HG03558 (cell line): ENCODE data around the gene MLYCD.

Source experiments
- ATAC-seq: cut with Tn5 transposase; IDR thresholded peaks from one replicate; pipeline ENCODE4 v1.9.1; 2021; ENCODE audit warnings: moderate number of reproducible peaks; ENCODE audit not compliant: unreplicated experiment; ENCODE audit errors: extremely low read depth

MLYCD gene

DNA sequence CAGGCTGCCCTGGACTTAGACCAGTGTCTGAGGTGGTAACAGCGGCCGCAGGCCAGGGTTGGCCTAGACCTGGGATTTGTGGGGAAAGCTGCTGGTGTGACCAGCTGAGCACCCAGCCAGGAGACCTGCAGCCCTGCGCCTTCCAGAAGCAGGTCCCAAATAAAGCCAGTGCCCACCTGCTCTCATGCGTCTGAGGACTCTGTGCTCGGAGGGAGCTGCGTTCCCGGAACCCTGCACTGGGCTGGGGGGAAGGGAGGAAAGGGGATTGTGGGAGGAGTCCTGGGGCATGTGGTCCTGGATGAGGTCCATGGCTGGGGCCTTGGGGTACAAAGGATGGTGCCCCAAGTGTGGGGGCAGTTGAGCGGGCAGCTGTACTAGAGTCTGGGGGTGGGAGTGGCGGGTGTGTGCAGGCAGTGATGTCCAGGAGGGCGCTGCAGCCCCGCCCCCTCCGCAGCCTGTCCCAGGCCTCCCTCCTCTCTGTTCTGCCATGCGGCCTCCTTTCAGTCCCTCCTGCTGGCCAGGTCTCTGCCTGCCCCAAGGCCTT, 67.3 kb downstream of the MLYCD start:
- no peak for ATAC-seq

DNA sequence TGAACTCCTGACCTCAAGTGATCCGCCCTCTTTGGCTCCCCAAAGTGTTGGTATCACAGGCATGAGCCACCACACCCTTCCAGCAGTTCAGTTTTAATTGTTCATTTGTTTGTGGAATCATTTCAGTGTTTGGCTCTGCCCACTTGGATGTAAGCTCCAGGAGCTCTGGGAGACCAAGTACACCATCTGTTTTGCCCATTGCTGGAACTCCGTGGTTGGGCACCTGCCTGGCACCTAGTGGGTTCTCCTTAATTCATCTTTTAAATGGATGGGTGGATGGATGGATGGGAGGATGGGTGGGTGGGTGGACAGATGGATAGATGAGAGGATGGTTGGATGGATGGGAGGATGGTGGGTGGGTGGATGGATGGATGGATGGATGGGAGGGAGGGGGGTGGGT, 68.2 kb downstream of the MLYCD start:
- ATAC-seq: no peak

- no peak for ATAC-seq
These were observed 69.0 kb downstream of the MLYCD start, which contains the start of gene NECAB2 for GRCh38 chr16:83967838-83968305. Gene NECAB2 (plus strand): TSS chr16:83968244. CDS start chr16:83968649, 405 bp downstream.

DNA sequence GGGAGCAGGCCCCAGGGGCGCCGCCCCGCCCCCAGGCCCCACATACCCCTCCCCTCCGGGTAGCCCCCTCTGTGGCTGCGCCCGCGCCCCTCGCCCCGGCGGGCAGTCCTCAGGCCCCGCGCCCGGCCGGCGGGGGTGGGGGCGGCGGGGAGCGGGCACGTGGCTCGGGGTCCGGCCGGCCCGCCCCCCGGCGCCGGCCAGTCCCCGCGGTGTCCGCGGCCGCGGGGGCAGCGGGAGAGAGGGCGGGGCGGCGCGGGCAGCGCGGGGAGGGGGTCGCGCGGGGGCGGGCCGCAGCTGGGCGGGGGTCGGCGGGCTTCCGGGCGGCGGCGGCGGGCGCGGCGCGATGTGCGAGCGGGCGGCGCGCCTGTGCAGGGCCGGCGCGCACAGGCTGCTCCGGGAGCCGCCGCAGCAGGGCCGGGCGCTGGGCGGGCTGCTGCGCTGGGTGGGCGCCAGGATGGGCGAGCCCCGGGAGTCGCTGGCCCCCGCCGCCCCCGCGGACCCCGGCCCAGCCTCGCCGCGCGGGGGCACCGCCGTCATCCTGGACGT, 69.5 kb downstream of the MLYCD start:
- ATAC-seq: no peak

DNA sequence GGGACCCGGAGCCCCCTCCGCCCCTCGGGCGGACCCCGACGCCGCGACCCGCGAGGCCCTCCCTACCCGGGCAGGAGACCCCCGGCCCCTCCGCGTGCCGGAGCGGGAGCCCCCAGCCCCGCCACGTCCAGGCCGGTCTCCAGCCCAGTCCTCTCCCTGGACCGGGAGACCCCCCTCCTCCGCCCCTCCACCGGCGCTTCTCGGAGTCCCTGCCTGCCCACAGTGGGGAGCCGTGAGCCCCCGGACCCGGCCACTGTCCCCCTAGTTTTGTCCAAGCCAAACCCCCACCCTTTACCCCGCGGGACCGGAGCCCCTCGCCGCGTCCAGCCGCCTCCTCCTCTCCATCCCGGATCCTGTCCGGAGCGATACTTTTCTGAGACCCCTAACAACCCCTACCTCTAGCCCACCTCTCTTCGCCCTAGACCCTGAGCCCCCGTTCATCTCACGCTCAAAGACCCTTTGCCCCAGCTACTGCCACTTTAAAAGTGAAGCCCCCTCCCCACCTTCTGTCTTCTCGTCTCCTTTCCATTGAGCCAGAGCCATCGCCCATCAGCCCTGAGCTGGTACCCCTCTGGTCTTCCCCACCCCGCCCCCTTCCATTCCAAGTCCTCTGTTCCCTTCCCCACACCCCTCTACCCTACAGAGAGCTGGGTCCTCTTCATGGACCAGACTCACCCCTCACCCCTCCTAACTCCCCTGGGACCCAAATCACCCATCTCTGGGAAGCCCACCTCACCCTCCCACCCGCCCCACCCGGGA, 70.2 kb downstream of the MLYCD start:
- no peak for ATAC-seq

GRCh38 chr16:83969771-83970429, 71.0 kb downstream of the MLYCD start:
- ATAC-seq: no peak

DNA sequence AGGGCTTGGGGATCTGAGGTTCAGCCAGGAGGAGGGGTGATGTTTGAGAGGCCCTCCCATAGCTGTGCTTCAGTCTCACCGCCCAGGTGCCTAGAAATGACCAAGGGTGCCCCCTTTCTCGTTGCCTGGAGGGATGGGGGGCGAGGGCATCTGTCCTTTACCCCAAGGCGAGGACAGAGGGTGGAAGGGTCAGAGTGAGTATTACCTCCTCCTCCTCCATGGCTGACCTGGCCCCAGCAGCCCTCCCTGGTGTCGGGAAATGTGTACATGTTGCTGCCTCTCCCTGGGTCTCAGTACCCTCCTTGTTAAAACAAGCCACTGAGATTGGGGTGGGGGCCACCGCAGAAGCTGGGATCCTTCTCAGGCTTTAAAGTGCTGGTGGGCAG, 71.5 kb downstream of the MLYCD start:
- ATAC-seq: no peak

GRCh38 chr16:83971165-83972130, 72.5 kb downstream of the MLYCD start:
- ATAC-seq: no peak

DNA sequence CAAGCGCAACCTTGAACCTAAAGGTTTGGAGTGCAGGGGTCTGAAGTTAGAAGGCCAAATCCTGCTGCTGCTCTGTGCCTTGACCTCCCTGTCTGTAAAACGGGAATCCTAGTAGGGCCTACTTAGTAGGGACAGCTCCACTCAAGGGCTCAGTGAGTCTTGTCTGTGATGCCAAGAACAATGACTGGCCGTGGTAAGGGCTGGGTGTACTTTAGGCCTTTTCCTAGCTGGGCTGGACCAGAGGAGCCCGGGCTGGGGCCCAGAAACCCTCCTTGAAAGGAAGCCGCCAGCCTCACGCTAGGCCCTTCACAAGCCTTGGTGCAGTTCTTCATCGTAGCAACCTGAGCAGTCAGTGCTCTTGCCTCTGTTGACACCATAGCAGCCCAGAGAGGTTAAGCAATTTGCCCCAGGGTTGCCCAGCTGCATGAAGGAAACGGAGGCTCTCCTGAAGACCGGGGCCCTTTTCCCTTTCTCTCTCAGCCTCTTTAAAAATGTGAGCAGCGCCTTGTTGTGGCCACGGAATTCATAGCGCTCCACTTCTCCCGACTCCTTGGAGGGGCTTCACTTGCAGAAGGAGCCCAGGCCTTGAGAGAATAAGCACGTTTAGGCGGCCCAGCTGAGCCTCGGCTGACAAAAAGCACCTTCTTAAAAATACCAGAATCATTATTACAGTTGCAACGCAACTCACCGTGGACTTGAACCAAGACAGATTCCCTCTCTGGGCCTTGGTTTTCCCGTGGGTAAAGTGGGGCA, 73.5 kb downstream of the MLYCD start:
- ATAC-seq: no peak

- no peak for ATAC-seq
These were observed 74.2 kb downstream of the MLYCD start for GRCh38 chr16:83973077-83973476.

- ATAC-seq: no peak
These were observed 74.9 kb downstream of the MLYCD start for GRCh38 chr16:83973581-83974385.

DNA sequence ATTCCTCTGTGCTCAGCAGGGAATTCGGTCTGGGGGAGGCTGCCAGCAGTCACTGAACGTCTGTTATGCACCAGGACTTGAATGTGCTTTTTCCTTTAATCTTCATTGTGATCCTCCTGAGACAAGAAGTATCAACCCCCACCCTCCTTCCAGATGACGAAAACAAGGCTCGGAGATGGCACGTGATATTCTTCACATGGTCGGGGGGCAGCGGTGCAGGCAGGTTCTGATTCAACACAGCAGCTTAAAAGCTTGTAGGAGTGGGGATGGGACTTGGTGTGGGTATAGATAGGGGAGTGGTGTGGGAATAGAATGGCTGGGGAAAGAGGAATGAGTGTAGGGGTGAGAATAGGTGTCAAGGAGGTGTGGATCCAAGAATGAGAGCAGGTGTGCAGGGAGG, 75.6 kb downstream of the MLYCD start:
- no peak for ATAC-seq

DNA sequence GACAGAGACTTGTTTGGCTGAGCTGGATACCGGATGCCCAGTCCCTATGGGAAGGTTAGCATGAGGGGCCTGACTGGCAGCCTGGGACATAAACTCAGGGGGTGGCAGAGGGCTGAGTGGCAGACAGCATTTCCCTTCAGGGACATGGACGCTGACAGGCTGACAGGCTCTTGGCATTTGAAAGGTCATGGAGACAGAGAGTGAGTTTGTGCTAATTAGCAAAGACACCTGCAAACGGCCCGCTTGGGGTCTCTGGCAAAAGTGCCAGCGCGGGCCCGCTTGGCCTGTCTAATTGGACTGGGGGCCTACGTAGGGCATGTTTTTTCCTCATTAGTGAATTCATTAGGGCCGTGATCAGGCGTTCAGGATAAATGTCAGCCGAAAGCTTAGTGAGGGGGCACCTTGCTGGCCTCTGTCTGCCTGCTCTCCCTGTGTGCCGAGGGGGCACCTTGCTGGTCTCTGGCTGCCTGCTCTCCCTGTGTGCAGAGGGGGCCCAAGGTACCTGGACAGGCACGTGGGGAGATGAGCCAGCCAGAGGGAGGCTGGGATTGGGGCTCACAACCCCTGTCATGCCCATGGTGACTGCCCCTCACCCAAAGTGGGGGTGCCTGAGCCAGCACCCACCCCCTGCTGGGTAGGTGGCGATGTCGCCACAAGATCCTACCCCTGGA, 76.8 kb downstream of the MLYCD start:
- no peak for ATAC-seq
